C4-2B (cell line): ENCODE measurements around the gene FAU.

Experiments
- H3K27ac ChIP-seq: fragments of 450-650 bp; 2 replicates; pipeline ENCODE4 v1.5.1; 2017
- ZFX ChIP-seq: fragments of 450-650 bp; IDR thresholded peaks from 2 replicates; pipeline ENCODE4 v1.6.1; 2017
- TF ChIP-seq, protein P1 (sequence below): fragments of 450-650 bp; conservative IDR thresholded peaks from 2 replicates; pipeline ENCODE4 v1.5.1; 2017; ENCODE audit warnings: mild to moderate bottlenecking

Gene FAU

DNA sequence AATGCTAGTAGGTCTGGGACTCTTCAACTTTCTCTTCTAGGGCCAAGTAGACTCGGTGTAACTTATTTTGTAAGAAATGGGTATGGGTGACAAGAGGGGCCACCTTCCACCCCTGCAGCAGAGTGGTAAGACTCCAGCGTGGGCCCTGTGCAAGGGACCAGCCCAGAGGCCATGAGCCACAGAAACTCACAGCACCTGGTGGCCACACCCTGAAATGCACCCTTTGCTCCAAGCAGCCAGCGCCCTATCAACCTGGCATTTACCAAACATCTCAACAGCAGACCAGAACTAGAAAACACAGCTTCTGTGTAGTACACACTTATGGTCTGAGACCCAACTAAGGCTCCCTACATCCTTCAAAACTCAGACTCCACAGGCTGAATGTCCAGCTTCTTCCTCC is 43.8 kb downstream of the FAU start:
- TF ChIP-seq ZFX, result no peak
- TF ChIP-seq, protein P1, sequence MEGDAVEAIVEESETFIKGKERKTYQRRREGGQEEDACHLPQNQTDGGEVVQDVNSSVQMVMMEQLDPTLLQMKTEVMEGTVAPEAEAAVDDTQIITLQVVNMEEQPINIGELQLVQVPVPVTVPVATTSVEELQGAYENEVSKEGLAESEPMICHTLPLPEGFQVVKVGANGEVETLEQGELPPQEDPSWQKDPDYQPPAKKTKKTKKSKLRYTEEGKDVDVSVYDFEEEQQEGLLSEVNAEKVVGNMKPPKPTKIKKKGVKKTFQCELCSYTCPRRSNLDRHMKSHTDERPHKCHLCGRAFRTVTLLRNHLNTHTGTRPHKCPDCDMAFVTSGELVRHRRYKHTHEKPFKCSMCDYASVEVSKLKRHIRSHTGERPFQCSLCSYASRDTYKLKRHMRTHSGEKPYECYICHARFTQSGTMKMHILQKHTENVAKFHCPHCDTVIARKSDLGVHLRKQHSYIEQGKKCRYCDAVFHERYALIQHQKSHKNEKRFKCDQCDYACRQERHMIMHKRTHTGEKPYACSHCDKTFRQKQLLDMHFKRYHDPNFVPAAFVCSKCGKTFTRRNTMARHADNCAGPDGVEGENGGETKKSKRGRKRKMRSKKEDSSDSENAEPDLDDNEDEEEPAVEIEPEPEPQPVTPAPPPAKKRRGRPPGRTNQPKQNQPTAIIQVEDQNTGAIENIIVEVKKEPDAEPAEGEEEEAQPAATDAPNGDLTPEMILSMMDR, result peak; percentile 78
- H3K27ac ChIP-seq, result no peak overlapping the region

GRCh38 chr11:65077451-65077850 is 44.5 kb downstream of the FAU start:
- TF ChIP-seq, protein P1, result no peak
- TF ChIP-seq ZFX, result no peak
- H3K27ac ChIP-seq, result no peak overlapping the region

GRCh38 chr11:65072631-65072966 is 49.3 kb downstream of the FAU start:
- no peak overlapping the region for H3K27ac ChIP-seq
- TF ChIP-seq ZFX, result no peak
- TF ChIP-seq, protein P1, result no peak

GRCh38 chr11:65071907-65072630 is 49.9 kb downstream of the FAU start:
- TF ChIP-seq, protein P1, result no peak
- no peak for TF ChIP-seq ZFX
- H3K27ac ChIP-seq, result no peak overlapping the region
